Keratinocyte (primary cell): ENCODE results near the gene CLIP4. TPM values are rescaled to one million over a fixed set of nuclear protein-coding genes. Genes with fewer than 3 reads are reported as not detected.
A peak's percentile ranks its signal among the peaks of the same experiment; 100 is the strongest.

Experiments used
- DNase-seq: peaks from one replicate; pipeline ENCODE4 v3.0.0-alpha.2; 2011; ENCODE audit warnings: low read depth, missing footprints, low spot score
- FAIRE-seq: peaks from 2 replicates; lab custom pipeline; 2011; peaks lifted over from hg19 to GRCh38; lab: Jason Lieb, UNC
- H2AFZ ChIP-seq: 2 replicates; pipeline ENCODE4 v1.6.0; 2012; ENCODE audit warnings: low read length, control low read depth, inconsistent platforms; ENCODE audit not compliant: control insufficient read depth
- H3K27ac ChIP-seq: 2 replicates; pipeline ENCODE4 v1.5.1; 2011; ENCODE audit warnings: low read length; ENCODE audit not compliant: control insufficient read depth, insufficient read depth
- H3K27me3 ChIP-seq: 3 replicates; pipeline ENCODE4 v1.6.0; 2011; ENCODE audit warnings: low read length; ENCODE audit not compliant: control insufficient read depth, insufficient read depth; ENCODE audit errors: extremely low read depth
- H3K36me3 ChIP-seq, 2 experiments: 2 replicates in 1 of 2; 3 replicates in 1 of 2; pipeline ENCODE4 v1.5.1; 2011; ENCODE audit warnings: low read length in 2 of 2, mild to moderate bottlenecking in 1 of 2; ENCODE audit not compliant: control insufficient read depth in 2 of 2, insufficient read depth in 2 of 2; ENCODE audit errors: extremely low read depth in 1 of 2
- H3K4me1 ChIP-seq: 3 replicates; pipeline ENCODE4 v1.5.1; 2011; ENCODE audit warnings: low read length; ENCODE audit not compliant: control insufficient read depth, insufficient read depth; ENCODE audit errors: extremely low read depth
- H3K4me2 ChIP-seq: 3 replicates; pipeline ENCODE4 v1.6.0; 2011; ENCODE audit warnings: low read depth, low read length; ENCODE audit not compliant: control insufficient read depth, insufficient read depth; ENCODE audit errors: extremely low read depth
- H3K4me3 ChIP-seq, 3 experiments: fragments of 200-600 bp in 1 of 3; sonication (generic) in 1 of 3; 2 replicates in 2 of 3; 3 replicates in 1 of 3; pipeline ENCODE4 v1.5.1; 2011 to 2016; ENCODE audit warnings: low read length in 3 of 3, mild to moderate bottlenecking in 3 of 3, control low read depth in 2 of 3, inconsistent platforms in 1 of 3, low read depth in 1 of 3, mixed read lengths in 1 of 3, mixed run types in 1 of 3, moderate library complexity in 1 of 3; ENCODE audit not compliant: control insufficient read depth in 2 of 3, insufficient read depth in 2 of 3; ENCODE audit errors: extremely low read depth in 1 of 3
- H3K79me2 ChIP-seq: 2 replicates; pipeline ENCODE4 v1.6.0; 2012; ENCODE audit warnings: low read length; ENCODE audit not compliant: control insufficient read depth, insufficient read depth
- H3K9ac ChIP-seq: 3 replicates; pipeline ENCODE4 v1.6.0; 2011; ENCODE audit warnings: low read length; ENCODE audit not compliant: control insufficient read depth, insufficient read depth; ENCODE audit errors: extremely low read depth
- H3K9me1 ChIP-seq: 3 replicates; pipeline ENCODE4 v1.6.0; 2011; ENCODE audit warnings: low read length; ENCODE audit not compliant: control insufficient read depth, insufficient read depth; ENCODE audit errors: extremely low read depth
- H3K9me3 ChIP-seq: 2 replicates; pipeline ENCODE4 v1.5.1; 2012; ENCODE audit warnings: low read depth, low read length; ENCODE audit not compliant: control insufficient read depth
- H4K20me1 ChIP-seq: 3 replicates; pipeline ENCODE4 v1.6.0; 2011; ENCODE audit warnings: low read length; ENCODE audit not compliant: control insufficient read depth, insufficient read depth; ENCODE audit errors: extremely low read depth
- CTCF ChIP-seq, 3 experiments: IDR thresholded peaks in 1 of 3; conservative IDR thresholded peaks in 1 of 3; optimal IDR thresholded peaks in 1 of 3; 2 replicates in 2 of 3; 3 replicates in 1 of 3; pipeline versions ENCODE3 to v1.5.1; 2011; ENCODE audit warnings: low read length in 3 of 3, mild to moderate bottlenecking in 3 of 3, moderate library complexity in 2 of 3, control low read depth in 1 of 3, inconsistent platforms in 1 of 3; ENCODE audit not compliant: insufficient read depth in 2 of 3; ENCODE audit errors: extremely low read depth in 1 of 3
- EZH2 ChIP-seq: IDR thresholded peaks from one replicate; pipeline ENCODE4 v1.6.1; 2012; ENCODE audit warnings: inconsistent platforms, mild to moderate bottlenecking, low read length, moderate library complexity
- dilution Hi-C: fragments of 300-500 bp; cut with MboI; formaldehyde crosslinking; loops from one replicate; pipeline ENCODE4 v1.7.0; 2020; ENCODE audit warnings: low sequenced_read_pairs; ENCODE audit not compliant: extremely low pct_ligation_motif_present
- polyA plus RNA-seq, 5 experiments: library from polyadenylated mRNA; depleted of rRNA in 3 of 5; stranded (reverse) in 3 of 5; stranded (forward) in 1 of 5; unstranded in 1 of 5; fragments of >200 nt; gene quantifications; 1 replicate in 1 of 5; 2 replicates in 3 of 5; 3 replicates in 1 of 5; pipeline versions ENCODE4 v1.2.1 to v1.2.3, GENCODE V29; 2011 to 2012; ENCODE audit warnings: missing spikeins in 2 of 5, low read depth in 1 of 5, low replicate concordance in 1 of 5

The CLIP4 gene
- polyA plus RNA-seq, 1 donor (not counting 4 experiments of a cell fraction or from before 2014, with no cell fraction given), result 46.6 TPM

GRCh38 chr2:29114586-29114945 is 649 bp upstream of the CLIP4 start:
- Histone ChIP-seq H3K9me1 (no peaks in the 10 kb centered on the region), H3K9me3 (no peaks in the 10 kb centered on the region), H3K4me1 (peaks cover 58% of the 10 kb centered on the region), H3K36me3 (peaks cover 0 to 1% of the 10 kb centered on the region in 2 experiments), H2AFZ (peak overlapping the region; percentile 70), H3K79me2 (peaks cover 10% of the 10 kb centered on the region), H3K27me3 (no peaks in the 10 kb centered on the region), H3K27ac (peak overlapping the region; percentile 66), H3K9ac (peak overlapping the region; percentile 85), H4K20me1 (no peaks in the 10 kb centered on the region), H3K4me2 (peak overlapping the region; percentile 61), H3K4me3 (peak overlapping the region; percentile 47 to 67 (median 49))
- DNase-seq, result no peak
- FAIRE-seq, result peak; percentile 44
- TF ChIP-seq EZH2 (no peak), CTCF (optimal IDR thresholded peaks at IDR 0.05 in 1 of 3, IDR thresholded peaks at IDR 0.05 in 1 of 3, conservative IDR thresholded peaks at IDR 0.05 in 1 of 3; ENCODE audit: extremely low read depth in 1 of 3, insufficient read depth in 2 of 3, low read length in 3 of 3) (no peak)
- dilution Hi-C loops, result no loop called here

DNA sequence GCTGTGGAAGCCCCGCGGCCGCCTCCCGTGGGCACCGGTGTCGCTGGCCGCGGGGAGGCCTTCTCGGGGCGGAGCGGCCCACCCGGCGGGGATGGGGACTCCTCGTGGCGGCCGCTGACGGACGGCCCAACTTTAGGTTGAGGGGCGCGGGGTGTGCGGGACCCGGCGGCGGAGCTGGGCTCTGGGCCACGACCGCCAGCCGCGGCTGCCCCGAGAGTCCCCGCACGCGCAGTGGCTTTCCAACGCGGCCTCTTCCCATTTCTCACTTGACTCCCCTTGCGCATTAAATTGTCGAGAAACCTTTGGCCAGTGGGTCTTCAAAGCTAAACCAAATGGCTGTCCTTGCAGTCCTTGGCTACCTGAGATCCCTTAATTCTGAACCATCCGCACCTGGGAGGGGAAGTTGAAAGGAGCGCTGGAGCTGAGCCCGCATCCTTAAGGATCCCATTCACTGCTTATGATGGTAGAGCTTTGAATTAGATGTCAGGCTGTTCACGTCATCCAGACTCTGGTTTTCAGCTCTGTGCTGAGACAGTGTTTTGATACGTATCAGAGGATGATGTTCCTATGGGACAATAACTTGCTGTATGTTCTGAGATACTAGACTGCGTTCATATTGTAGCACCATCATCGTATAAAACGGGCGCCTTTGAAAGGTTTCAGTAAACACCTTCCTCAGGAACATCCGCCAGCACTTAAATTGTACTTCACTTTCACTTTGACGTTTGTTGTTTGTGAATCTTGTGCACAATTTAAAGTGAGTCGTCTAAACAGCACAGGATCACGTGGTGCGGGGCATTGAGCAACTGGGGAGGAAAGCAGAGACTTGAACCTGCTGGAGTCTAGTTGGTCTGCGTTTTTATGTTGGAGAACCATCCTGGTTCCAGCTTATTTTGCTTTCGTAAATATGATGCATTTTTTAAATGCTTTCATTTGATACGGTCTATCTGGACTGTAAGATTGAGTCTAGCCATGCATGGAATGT is 874 bp downstream of the CLIP4 start:
- peaks cover 18% of the 10 kb centered on the region for H3K79me2 ChIP-seq
- no peak for TF ChIP-seq EZH2
- no peak for TF ChIP-seq CTCF (optimal IDR thresholded peaks at IDR 0.05 in 1 of 3, IDR thresholded peaks at IDR 0.05 in 1 of 3, conservative IDR thresholded peaks at IDR 0.05 in 1 of 3; ENCODE audit: extremely low read depth in 1 of 3, insufficient read depth in 2 of 3, low read length in 3 of 3)
- no peaks in the 10 kb centered on the region for H3K9me1 ChIP-seq
- peak overlapping the region; percentile 99 for H3K27ac ChIP-seq
- H2AFZ ChIP-seq, result peak overlapping the region; percentile 70
- H3K4me2 ChIP-seq, result peak overlapping the region; percentile 100
- FAIRE-seq (peak; percentile 75), DNase-seq (no peak)
- no peaks in the 10 kb centered on the region for H3K27me3 ChIP-seq
- H3K9ac ChIP-seq, result peak overlapping the region; percentile 85
- H3K4me3 ChIP-seq, result peak overlapping the region; percentile 62 to 95 (median 67)
- peaks cover 1 to 3% of the 10 kb centered on the region in 2 experiments for H3K36me3 ChIP-seq
- peaks cover 64% of the 10 kb centered on the region for H3K4me1 ChIP-seq
- dilution Hi-C loops, result no loop called here
- H4K20me1 ChIP-seq, result no peaks in the 10 kb centered on the region
- H3K9me3 ChIP-seq, result no peaks in the 10 kb centered on the region
